Ovary (tissue), 3 donors: ENCODE measurements around the gene FOXI1.

ENCODE experiments used
- CTCF ChIP-seq, 3 donors: fragments of 450-650 bp in 2 of 3; fragments of 200-600 bp in 1 of 3; IDR thresholded peaks; one replicate each; pipeline versions ENCODE4 v1.5.1 to v1.8.0; 2016 to 2022; ENCODE audit warnings: antibody characterized with exemption in 3 of 3, mild to moderate bottlenecking in 1 of 3
- POLR2A ChIP-seq: fragments of 450-650 bp; IDR thresholded peaks from one replicate; pipeline ENCODE4 v1.6.1; 2017; ENCODE audit warnings: antibody characterized with exemption, mild to moderate bottlenecking, moderate library complexity
- donor health status: DM: no; HTN: no; CAD: no.

- TF ChIP-seq CTCF (IDR thresholded peaks at IDR 0.05) (no peak), POLR2A (no peak)
Measured at GRCh38 chr5:170126626-170127025, 20.9 kb downstream of the FOXI1 start.
